GM21423 (cell line): ENCODE measurements around the gene MPV17.
"Not testable (repeated sequence)": the region's sequence is repeated elsewhere in the genome, so short reads cannot be mapped to it uniquely, and the experiment has no call there.

Experiments
- ATAC-seq: cut with Tn5 transposase; IDR thresholded peaks from one replicate; pipeline ENCODE4 v1.9.1; 2021; ENCODE audit warnings: mild to moderate bottlenecking, moderate library complexity; ENCODE audit not compliant: unreplicated experiment

MPV17 gene

GRCh38 chr2:27300606-27301005 lies 22.3 kb downstream of the MPV17 start:
- ATAC-seq = not testable (repeated sequence)

- ATAC-seq = no peak
Observed at GRCh38 chr2:27298391-27299080, 24.4 kb downstream of the MPV17 start.

DNA sequence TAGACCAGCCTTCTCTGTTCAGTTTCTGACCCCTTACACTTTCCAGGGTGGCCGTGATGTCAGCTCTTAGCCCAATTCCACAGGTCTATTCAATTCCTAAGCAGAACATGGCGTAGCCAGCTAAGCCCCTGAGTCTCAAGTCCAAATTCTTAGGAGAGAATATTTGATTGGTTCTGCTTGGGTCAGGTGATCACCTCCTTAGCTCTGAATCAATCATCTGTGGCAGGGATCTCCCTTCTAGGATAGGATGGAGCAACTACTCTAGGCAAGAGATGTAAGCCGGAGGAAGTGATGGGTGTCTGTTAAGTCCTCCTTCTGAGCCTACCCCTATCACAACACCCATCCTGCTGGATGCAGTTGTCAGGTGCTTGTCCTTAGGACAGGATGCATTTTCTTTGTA lies 25.7 kb downstream of the MPV17 start:
- no peak for ATAC-seq

DNA sequence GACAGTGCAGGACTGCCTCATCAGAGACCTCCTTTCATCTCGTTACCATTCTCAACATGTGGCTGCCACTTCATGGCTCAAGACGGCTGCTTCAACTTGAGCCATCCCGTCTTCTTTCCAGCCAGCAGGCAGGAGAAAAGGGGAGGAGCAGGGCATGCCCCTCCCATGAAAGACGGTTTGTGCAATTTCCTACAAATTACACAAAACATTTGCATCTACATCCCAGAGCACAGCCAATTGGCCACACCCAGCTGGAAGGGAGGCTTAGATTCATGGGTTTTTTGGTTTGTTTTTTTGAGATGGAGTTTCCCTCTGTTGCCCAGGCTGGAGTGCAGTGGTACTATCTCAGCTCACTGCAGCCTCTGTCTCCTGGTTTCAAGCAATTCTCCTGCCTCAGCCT lies 26.4 kb downstream of the MPV17 start:
- ATAC-seq = no peak

DNA sequence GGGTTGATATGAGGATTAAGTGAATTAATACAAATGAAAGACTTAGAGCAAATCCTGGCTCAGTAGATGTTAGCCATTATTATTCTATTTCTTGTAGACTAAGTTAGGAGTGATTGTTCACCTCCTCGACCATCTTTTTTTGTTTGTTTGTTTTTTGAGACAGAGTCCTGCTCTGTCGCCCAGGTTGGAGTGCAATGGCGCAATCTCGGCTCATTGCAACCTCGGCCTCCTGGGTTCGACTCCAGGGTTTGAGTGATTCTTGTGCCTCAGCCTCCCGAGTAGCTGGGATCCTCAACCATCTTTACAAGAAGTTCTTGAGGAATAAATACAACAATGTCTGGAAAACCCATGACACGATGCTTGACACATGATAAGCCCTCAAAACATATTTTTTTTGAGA lies 28.0 kb downstream of the MPV17 start:
- no peak for ATAC-seq

DNA sequence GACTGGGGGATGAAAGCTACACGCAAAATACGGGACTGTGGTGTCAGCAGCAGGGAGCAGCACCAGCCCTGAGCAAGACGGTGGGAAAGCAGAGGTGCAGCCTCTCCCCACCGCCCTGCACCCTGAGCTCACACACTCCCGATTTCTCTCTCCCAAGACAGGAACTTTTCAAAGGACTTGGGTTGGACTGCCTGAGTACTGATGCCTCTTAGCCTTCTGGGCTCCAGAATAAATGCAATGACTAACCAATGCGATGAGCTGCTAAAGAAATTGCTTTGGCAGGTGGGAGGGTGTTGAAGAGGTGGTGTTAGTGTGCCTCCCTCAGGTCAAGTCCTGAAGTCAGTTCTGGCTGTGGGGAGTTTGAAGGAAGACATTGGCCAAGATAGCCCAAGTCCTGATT lies 31.0 kb downstream of the MPV17 start:
- no peak for ATAC-seq

- no peak for ATAC-seq
Observed at GRCh38 chr2:27290549-27290948, 32.3 kb downstream of the MPV17 start.

DNA sequence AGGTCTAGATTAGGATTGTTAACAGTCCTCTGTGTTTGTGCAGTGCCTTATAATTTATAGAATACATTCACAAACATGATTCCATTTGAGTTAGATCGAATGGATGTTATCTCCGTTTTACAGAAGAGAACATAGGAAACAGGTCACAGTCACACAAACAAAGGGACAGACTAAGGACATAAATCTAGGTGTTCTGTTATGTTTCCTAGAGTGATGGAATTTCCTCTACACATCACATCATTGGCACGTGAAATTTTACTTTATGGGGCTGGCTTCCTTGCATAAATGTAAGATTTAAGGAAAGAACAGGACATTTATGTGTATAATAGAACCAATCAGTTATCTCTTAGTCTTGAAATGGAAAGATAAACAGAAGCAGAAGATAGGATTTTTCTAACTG lies 34.3 kb downstream of the MPV17 start:
- ATAC-seq = no peak

GRCh38 chr2:27285481-27285880 lies 37.4 kb downstream of the MPV17 start:
- ATAC-seq = no peak

DNA sequence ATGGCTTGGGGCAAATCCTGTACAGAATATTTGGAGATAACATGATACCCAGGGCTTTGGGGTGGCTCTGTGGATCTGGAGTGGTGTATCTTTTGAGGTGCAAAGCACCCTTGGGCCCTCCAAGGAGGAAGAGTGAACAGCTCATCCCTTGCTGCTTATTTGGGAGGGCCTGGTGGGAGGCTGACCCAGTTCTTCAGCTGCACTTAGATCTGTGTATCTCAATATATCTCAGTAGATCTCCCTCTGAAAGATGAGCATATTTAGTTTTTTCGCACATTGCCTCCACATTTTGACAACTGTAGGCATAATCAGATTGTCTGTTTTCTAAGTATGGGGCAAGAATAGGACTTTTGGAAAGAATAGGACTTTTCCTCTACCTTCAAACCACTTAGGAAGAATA lies 37.9 kb downstream of the MPV17 start:
- ATAC-seq = no peak

DNA sequence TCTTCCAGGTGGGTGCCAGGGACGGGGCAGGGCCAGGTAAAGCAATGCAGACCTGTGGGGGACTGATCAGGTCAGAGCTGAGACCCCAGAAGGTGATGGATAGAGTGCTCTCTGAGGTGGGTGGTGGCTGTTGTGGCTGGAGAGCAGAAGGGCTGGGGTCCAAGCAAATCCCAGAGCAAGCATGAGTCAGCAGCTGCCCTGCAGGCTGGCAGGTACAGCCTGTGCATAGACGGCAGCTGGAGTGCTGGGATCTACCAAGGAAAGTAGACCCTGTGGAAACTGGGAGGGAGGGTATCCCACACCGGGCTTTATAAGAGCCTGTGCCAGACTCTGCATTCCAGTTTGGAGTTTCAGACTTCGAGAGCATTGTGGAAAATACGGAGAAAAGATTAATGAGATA lies 40.0 kb downstream of the MPV17 start:
- ATAC-seq = no peak

GRCh38 chr2:27281855-27282559 lies 40.9 kb downstream of the MPV17 start, which contains the start of gene TRIM54:
TSS of gene TRIM54 (plus strand) at chr2:27282429. CDS start at chr2:27282732, 303 bp downstream.
- no peak for ATAC-seq

- no peak for ATAC-seq
Observed at GRCh38 chr2:27281442-27281841, 41.5 kb downstream of the MPV17 start.

DNA sequence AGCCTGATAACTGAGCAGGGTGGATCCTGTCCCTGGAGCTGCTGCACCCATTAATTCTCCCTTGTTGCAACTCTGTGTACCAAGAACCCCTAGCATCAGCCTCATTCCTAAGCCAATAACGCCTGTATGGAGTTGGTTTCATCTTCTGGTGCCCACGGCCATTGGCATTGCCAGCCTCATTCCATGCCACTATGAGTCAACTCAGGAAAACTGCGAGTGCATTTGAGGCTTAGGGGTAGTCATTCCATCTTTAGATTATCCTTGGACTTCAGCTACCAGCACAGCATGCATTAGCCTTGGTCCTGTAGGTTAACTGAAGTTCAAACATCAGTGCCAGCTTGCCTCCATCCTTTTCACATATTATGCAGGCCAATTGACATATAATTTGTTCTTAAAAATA lies 42.1 kb downstream of the MPV17 start:
- no peak for ATAC-seq

DNA sequence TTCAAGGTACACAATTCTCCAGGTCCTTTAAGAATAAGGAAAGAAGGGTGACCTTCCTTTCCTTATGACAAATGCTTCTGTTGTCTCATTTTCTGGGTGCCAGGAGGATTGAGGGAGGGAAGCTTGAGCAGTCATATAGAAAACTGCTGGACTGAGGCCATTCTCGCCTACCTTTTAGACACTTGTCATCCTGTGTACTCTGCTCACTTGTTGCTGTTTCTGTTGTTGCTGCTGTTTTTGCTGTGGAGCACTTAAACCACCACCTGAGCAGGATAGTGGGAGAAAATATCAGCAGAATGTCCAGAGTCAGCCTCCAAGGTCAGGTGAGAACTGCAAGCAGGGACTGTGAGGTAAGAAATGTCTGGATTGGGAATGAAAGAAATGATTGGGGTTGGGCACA lies 44.9 kb downstream of the MPV17 start:
- ATAC-seq = no peak

DNA sequence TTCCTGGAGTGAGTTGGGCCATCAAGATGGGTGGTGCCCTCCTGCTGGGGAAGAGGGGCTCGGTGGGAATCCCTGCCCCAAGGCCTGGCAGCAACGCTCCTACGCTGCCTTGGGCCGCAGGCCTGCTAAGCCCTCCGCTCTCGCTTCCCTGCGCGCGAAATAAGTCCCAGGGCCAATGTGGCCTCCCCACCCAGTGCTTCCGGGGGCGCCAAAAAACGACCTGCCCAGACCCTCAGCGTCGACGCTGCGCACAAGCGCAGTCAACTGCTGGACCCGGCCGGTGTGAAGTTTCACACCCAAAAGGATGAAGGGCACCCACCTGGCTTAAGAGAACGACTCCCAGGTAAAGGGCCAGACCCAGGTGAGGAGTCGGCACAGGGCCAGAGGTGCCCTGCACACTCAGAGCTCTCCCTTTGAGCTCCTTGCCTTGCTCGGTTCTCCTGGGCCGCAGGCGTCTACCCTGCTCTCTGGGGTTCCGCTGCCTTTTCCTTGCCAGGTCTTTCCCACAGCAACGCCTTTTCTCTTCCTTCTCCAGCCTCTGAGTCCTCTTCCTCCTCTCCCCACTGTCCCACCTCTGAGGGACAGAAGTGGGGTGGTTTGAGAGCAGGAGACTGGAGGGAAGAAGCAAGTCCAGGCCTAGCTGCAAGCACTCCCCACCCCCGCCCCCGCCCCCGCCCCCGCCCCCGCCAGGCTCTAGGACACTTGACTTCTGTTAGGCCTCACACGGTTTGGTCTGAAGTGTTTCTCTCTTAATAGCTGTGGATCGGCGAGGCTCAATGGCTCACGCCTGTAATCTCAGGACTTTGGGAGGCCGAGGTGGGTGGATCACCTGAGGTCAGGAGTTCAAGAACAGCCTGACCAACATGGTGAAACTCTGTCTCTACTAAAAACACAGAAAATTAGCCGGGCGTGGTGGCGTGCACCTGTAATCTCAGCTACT lies 47.4 kb downstream of the MPV17 start, which contains the start of gene DNAJC5G:
DNAJC5G (plus strand) TSS at position 223 of the 940 bp plus-strand sequence. CDS start 1,296 bp downstream, outside the sequence.
- no peak for ATAC-seq

GRCh38 chr2:27272537-27273522 lies 50.1 kb downstream of the MPV17 start:
- not testable (repeated sequence) for ATAC-seq

GRCh38 chr2:27271631-27272340 lies 51.1 kb downstream of the MPV17 start:
- no peak for ATAC-seq

GRCh38 chr2:27270670-27271069 lies 52.2 kb downstream of the MPV17 start:
- ATAC-seq = no peak
